Ascending aorta (tissue), 2 donors: ENCODE data around the gene MUC13. TPM values are rescaled to one million over a fixed set of nuclear protein-coding genes. Genes with fewer than 3 reads are reported as not detected.

Experiments used
- DNase-seq, 2 donors: peaks; one replicate each; pipeline ENCODE4 v3.0.0-alpha.2; 2019; ENCODE audit warnings: low spot score in 2 of 2
- H3K27ac ChIP-seq, 2 donors: fragments of 200-600 bp; sonication (generic); one replicate each; pipeline ENCODE4 v1.5.1; 2016 to 2017; ENCODE audit warnings: mild to moderate bottlenecking in 1 of 2
- H3K27me3 ChIP-seq: fragments of 200-600 bp; sonication (generic); one replicate; pipeline ENCODE4 v1.5.1; 2017
- H3K36me3 ChIP-seq, 2 donors: fragments of 200-600 bp; sonication (generic); one replicate each; pipeline ENCODE4 v1.5.1; 2016
- H3K4me1 ChIP-seq, 2 donors: fragments of 200-600 bp; sonication (generic); one replicate each; pipeline ENCODE4 v1.5.1; 2016 to 2017; ENCODE audit warnings: mild to moderate bottlenecking in 1 of 2
- H3K4me3 ChIP-seq, 2 donors: fragments of 200-600 bp; sonication (generic); one replicate each; pipeline ENCODE4 v1.5.1; 2016 to 2017; ENCODE audit warnings: mild to moderate bottlenecking in 1 of 2
- H3K9me3 ChIP-seq, 2 donors: fragments of 200-600 bp; sonication (generic); one replicate each; pipeline ENCODE4 v1.5.1; 2016
- intact Hi-C: fragments of 100-400 bp; cut with DNase I; formaldehyde crosslinking; loops from one replicate; pipeline ENCODE4 v1.15.1; 2023
- total RNA-seq: library from RNA; depleted of rRNA; stranded (reverse); fragments of >200 nt; gene quantifications from one replicate; pipeline ENCODE4 v1.1.0, GENCODE V29; 2016
- TF ChIP-seq, protein P1 (sequence below), 3 experiments: fragments of 200-600 bp in 2 of 3; fragments of 450-650 bp in 1 of 3; sonication (generic) in 2 of 3; IDR thresholded peaks; one replicate each; pipeline ENCODE4 v1.5.1; 2016 to 2019; ENCODE audit warnings: antibody characterized with exemption in 3 of 3, mild to moderate bottlenecking in 1 of 3, moderate library complexity in 1 of 3

Gene MUC13
- total RNA-seq, 1 donor from 2014 or later = not detected

DNA sequence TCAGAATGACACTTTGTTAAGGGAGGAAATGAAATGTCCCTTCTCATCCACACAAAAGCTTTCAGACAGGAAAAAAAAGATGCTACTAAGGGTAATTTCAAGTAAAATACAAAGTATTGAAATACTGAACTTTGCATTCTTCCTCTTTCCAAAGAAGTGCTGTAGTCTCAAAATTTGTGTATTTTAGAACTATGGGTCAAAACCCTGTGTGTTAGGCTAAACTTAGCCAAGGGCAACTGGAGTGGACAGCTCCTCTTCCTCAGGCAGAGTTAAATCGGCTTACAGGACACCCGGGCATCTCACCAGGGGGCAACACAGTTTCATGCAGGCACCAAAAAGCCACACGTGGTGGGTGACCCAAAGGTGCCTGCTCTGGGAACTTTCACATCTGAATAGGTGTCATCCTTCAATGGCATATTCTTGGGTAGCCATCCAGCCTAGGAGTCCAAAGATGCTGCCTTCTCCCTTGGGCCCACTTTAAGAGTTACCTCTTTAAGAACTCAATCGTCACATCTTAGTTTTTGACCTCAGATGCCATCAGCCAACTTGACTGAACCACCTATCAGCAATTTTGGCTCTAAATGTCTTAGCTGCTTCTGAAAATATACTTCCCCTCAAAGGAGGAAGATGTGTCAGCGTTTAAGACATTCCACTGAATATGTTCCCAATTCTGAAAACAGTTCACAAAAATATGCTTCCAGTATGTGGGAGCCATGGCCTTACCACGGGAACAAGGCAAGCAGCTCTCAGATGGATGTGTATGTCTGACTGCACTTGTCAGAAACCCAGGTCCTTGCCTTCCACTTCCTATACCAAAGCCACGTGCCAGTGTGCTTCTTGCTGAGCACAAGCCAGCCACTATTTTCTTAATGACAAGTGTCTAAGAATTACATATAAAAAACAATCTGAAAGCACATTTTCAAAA, 32.2 kb upstream of the MUC13 start:
- no peaks in the 10 kb centered on the region for H3K9me3 ChIP-seq
- no peaks in the 10 kb centered on the region for H3K4me1 ChIP-seq
- no peak overlapping the region for H3K4me3 ChIP-seq
- no peak for DNase-seq
- peaks cover 19 to 39% of the 10 kb centered on the region in 2 donors for H3K36me3 ChIP-seq
- intact Hi-C loops = no loop called here
- H3K27me3 ChIP-seq = no peaks in the 10 kb centered on the region
- TF ChIP-seq, protein P1, sequence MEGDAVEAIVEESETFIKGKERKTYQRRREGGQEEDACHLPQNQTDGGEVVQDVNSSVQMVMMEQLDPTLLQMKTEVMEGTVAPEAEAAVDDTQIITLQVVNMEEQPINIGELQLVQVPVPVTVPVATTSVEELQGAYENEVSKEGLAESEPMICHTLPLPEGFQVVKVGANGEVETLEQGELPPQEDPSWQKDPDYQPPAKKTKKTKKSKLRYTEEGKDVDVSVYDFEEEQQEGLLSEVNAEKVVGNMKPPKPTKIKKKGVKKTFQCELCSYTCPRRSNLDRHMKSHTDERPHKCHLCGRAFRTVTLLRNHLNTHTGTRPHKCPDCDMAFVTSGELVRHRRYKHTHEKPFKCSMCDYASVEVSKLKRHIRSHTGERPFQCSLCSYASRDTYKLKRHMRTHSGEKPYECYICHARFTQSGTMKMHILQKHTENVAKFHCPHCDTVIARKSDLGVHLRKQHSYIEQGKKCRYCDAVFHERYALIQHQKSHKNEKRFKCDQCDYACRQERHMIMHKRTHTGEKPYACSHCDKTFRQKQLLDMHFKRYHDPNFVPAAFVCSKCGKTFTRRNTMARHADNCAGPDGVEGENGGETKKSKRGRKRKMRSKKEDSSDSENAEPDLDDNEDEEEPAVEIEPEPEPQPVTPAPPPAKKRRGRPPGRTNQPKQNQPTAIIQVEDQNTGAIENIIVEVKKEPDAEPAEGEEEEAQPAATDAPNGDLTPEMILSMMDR (IDR thresholded peaks at IDR 0.05) = no peak
- H3K27ac ChIP-seq = no peak overlapping the region

DNA sequence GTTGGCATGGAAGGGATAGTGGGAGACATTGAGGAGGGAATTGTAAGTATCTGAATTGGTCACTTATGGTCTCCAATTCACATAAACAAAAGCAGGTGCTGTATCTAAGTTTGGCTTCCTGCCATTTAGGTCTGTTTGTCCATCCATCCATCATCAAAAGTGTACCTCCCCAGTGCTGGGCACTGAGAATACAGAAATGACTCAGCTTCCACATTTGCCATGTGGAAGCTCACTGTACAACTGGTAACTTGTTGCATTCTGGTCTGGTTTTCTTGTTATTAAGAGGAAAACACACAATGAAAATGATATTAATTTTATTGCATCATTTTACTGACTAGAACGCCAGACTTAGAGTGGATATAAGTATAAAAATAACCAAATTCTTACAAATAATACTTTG, 30.9 kb upstream of the MUC13 start:
- no peak for DNase-seq
- no peaks in the 10 kb centered on the region for H3K9me3 ChIP-seq
- H3K27ac ChIP-seq = no peak overlapping the region
- no peaks in the 10 kb centered on the region for H3K27me3 ChIP-seq
- H3K4me3 ChIP-seq = no peak overlapping the region
- intact Hi-C loops = no loop called here
- TF ChIP-seq, protein P1 (IDR thresholded peaks at IDR 0.05) = no peak
- no peaks in the 10 kb centered on the region for H3K4me1 ChIP-seq
- peaks cover 17 to 27% of the 10 kb centered on the region in 2 donors for H3K36me3 ChIP-seq

- peaks cover 6 to 16% of the 10 kb centered on the region in 2 donors for H3K36me3 ChIP-seq
- no peak for DNase-seq
- H3K4me3 ChIP-seq = no peak overlapping the region
- intact Hi-C loops = no loop called here
- H3K4me1 ChIP-seq = no peaks in the 10 kb centered on the region
- no peaks in the 10 kb centered on the region for H3K27me3 ChIP-seq
- no peak overlapping the region for H3K27ac ChIP-seq
- H3K9me3 ChIP-seq = no peaks in the 10 kb centered on the region
- TF ChIP-seq, protein P1 (IDR thresholded peaks at IDR 0.05) = no peak
These were observed 29.8 kb upstream of the MUC13 start for GRCh38 chr3:124964387-124964786.

GRCh38 chr3:124963755-124964154, 29.2 kb upstream of the MUC13 start:
- intact Hi-C loops = no loop called here
- Histone ChIP-seq H3K27me3 (no peaks in the 10 kb centered on the region), H3K4me3 (no peak overlapping the region), H3K27ac (no peak overlapping the region), H3K4me1 (no peaks in the 10 kb centered on the region), H3K36me3 (peaks cover under 1 to 12% of the 10 kb centered on the region in 2 donors), H3K9me3 (no peaks in the 10 kb centered on the region)
- TF ChIP-seq, protein P1 (IDR thresholded peaks at IDR 0.05) = no peak
- DNase-seq = no peak

DNA sequence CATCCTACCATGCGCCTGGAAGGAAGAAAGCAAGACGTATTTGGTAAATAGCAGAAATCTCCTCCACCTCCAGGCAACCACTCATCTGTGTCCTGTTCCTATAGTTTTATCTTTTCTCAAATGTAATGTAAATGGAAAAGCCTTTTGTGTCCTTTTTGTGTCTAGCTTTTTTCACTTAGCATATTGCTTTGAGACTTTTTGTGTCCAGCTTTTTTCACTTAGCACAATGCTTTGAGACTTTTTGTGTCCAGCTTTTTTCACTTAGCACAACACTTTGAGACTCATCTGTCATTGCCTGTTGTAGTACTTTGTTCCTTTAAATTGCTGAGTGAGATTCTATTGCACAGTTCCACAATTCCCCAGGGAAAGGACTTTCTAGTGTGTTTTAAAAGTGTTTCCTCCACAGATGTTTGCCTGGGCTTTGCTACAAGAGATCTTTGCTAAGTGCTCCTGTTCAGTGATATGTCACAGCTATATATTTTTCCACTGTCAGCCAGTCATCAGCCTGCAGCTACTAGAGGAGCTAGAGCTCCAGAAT, 27.9 kb upstream of the MUC13 start:
- Histone ChIP-seq H3K9me3 (no peaks in the 10 kb centered on the region), H3K36me3 (no peaks in the 10 kb centered on the region), H3K4me1 (no peaks in the 10 kb centered on the region), H3K27ac (no peak overlapping the region), H3K4me3 (no peak overlapping the region), H3K27me3 (no peaks in the 10 kb centered on the region)
- no peak for DNase-seq
- TF ChIP-seq, protein P1 (IDR thresholded peaks at IDR 0.05) = no peak
- intact Hi-C loops = no loop called here
